HG03095 (cell line): Measurements from ENCODE around the gene LAMA3.

ENCODE experiments used
- ATAC-seq: cut with Tn5 transposase; IDR thresholded peaks from one replicate; pipeline ENCODE4 v1.9.1; 2021; ENCODE audit warnings: moderate library complexity; ENCODE audit not compliant: unreplicated experiment

LAMA3 gene

DNA sequence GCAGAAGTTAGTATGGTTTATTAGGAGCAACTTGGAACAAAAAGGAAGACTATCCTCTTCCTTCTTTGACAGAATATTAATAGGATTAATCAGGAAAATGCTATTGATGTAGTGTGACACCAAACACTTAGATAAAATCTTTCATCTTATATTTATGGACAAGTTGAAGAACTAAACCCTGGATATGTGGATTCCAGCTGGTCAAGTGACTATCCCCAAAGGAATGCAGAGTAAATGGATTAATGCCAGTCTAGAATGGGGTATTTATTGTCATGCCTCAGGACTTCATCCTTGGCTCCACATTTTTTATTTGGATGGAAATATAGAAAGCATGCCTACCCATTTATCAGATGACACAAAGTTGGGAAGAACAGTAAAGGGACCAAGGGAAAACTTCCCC is 201.3 kb downstream of the LAMA3 start:
- ATAC-seq, result no peak

DNA sequence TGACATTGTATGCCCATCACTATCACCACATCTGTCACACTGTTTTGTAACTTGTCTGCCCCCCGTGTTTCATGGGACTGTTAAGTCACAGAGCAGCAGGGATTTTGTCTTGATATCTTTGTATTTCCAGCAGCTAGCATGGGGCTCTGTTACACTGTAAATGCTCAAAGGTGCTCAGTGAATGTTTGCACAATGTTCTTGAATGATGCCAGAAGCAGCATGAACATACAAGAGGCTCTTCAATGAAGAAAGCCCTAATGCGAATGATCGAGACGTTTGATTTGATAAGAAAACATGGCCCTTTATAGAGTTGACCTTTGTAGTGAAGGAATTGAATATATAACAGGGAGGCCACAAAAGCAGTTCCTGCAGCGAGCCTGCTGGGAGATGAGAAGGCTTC is 204.4 kb downstream of the LAMA3 start:
- ATAC-seq, result no peak

DNA sequence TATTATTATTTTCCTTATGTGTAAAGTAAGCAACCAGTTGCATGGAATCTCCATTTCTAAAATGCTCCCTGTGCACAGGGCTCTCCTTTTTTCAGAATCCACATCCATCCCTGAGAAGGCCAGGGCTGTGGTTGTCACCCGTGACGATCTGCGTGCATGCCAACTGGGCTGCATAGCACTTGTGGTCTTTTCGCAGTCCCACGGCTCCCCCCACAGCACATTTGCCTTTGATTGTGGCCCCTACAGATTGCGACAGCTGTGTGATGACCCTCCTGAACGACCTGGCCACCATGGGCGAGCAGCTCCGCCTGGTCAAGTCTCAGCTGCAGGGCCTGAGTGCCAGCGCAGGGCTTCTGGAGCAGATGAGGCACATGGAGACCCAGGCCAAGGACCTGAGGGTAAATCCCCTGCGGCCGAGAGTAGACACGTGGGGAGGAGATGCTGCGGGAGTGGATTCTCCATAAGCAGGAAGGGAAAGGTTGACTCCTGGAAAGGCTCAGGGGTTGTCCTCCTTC is 205.5 kb downstream of the LAMA3 start:
- ATAC-seq, result no peak

DNA sequence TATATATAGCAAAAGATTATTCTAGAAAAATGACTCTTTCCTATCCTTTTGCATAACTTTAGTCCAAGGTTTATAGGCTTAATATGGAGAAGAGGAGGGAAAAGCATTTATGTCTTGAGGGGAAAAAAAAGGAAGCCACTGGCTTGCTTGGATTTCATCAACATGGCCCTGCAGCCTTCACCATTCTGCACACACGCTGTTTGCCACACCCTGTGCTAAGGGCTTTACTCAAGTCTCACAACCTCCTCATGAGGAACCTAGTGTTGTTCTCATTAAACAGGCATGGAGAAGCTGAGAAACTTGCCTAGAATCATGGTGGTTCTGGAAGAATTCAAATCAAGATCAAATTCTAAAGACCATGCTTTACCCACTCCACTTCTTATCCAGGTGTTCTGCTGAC is 208.0 kb downstream of the LAMA3 start:
- ATAC-seq, result no peak

DNA sequence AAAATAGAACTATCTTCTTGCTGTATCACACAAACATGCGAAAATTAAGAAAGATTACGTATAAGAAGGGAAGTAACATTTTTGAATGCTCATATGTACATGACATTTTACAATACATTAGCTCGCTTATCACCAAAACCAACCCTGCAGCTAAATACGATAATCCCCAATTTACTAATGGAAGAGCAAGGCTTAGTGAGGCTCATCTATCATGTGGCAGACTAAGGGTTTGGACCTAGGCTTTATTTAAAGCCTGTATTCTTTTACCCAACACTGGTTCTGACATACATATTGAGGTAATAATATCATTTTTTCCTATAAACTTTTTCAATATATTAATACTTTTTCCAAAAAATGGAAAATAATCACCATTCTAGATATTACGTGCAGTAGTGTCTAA is 208.5 kb downstream of the LAMA3 start:
- no peak for ATAC-seq

DNA sequence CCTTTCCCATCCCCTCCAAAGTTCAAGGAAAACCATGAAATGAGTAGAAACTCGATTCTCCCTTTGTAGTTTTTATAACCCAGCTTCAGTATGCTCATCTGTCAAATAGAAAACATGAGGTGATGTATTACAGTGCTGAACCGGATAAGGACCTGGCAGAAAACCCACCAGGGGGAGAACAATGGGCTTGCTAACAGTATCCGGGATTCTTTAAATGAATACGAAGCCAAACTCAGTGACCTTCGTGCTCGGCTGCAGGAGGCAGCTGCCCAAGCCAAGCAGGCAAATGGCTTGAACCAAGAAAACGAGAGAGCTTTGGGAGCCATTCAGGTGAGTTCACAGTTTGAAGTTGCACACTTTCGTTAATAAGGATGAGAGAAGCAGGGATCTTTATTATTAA is 211.7 kb downstream of the LAMA3 start:
- no peak for ATAC-seq

DNA sequence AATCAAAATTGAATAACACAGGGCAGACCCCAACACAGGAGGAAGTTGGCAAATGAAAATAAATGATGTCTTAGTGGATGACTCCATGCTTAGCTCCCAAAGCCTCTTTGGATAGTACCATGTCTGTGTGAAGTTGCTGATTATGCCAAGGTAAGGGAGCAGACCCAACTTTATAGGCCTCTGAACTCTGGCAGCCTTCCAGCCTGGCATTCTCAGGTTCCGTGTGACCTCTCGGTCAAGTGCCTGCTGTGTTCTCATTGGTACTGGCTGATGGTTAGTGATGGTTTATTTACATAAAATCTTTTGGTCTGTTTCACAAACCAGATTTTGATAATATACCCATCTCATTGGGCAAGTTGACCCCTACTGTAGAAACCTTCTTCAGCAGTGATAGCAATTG is 213.1 kb downstream of the LAMA3 start:
- no peak for ATAC-seq

DNA sequence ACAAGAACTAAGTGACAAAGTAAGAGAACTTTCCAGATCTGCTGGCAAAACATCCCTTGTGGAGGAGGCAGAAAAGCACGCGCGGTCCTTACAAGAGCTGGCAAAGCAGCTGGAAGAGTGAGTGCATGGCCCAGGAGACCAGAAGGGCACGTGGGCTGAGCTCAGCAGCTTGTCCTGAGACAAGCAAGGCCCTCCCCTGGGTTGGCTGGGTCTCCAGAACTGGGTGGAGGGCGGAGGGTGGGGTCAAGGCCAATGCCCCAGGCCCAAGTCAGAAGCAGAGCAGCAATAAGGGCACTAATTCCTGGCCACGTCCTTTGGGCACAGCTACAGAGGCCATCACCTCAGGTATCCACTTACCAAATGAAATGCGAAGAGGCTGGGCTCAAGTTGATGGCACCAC is 214.7 kb downstream of the LAMA3 start:
- no peak for ATAC-seq

DNA sequence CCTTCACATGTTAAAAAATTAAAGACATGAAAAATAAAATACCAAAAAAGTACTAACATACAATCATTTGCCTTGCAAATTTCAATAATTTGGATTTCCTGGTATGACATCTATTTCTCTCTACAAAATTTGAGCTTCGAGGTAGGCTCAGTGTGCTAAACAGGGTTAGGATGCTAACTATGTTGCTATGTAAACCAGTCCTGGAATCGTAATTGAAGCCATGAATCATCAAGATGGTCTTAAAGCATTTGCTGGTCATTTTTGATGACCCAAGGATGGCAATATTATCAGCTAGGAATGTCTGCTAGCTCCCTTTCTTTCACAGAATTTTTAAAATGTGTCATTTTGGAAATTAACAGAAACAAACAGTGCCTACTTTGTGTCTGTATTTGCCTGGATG is 217.4 kb downstream of the LAMA3 start:
- no peak for ATAC-seq

DNA sequence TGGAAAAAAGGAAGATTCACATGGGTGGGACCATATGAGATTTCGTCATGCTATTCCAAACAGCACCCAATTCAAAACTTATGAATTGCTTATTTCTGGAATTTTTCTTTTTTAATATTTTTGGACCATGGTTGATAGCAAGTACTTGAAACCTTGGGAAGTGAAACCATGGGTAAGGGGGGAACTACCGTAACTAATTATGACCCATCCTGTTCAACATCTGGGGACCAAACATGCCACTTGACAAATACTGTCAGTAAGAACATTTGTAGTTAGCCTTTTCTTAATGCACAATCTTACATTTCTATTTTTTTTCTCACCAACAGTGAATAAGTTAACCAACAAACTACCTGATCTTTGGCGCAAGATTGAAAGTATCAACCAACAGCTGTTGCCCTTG is 219.6 kb downstream of the LAMA3 start:
- ATAC-seq, result no peak

DNA sequence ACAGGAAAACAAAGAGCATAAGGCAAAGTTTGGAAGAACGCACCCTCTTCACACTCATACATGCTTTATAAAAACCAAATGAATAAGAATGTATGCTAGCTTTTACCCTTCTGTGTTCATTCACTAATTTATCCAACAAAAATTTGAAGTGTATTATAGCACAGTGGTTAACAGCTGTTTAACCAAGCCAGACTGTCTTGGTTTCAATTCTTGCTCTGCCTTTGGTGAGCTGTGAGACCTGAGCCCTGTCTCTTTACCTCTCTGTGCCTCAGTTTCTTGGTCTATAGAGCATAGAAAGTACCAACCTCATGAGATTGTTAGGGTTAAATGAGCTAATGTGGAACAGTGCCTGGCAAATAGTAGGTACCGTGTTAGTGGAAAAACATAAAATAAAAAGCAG is 220.8 kb downstream of the LAMA3 start:
- no peak for ATAC-seq

DNA sequence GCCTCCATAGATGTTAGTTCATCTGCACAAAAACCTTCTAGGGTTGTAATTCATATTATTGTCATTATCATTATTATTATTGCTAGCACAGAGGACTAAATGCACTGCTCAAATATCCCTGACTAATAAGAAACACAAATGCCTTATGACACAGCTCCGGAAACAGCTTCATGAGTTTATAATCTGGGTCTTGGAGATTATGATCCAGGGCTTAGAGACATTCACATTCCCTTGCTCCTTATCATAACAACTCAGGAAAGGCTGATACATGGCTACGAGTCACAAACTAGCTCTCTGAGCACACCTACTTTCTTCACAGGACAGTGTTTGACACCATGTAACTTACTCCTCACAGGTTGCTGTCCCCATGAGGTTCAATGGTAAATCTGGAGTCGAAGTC is 223.1 kb downstream of the LAMA3 start:
- no peak for ATAC-seq

DNA sequence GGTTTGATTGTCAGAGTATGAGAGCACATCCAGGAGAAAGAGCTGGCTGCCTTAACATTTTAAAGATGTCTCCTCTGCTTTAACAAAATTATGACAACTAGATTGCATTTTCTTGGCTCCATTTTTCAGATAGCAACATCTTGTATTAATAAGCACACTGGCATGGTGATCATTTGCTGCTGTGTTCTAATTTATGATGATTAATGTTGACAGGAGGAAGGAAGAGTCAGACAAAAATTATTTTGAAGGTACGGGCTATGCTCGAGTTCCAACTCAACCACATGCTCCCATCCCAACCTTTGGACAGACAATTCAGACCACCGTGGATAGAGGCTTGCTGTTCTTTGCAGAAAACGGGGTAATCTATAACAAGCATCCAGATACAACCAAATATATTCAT is 227.1 kb downstream of the LAMA3 start:
- ATAC-seq, result no peak

DNA sequence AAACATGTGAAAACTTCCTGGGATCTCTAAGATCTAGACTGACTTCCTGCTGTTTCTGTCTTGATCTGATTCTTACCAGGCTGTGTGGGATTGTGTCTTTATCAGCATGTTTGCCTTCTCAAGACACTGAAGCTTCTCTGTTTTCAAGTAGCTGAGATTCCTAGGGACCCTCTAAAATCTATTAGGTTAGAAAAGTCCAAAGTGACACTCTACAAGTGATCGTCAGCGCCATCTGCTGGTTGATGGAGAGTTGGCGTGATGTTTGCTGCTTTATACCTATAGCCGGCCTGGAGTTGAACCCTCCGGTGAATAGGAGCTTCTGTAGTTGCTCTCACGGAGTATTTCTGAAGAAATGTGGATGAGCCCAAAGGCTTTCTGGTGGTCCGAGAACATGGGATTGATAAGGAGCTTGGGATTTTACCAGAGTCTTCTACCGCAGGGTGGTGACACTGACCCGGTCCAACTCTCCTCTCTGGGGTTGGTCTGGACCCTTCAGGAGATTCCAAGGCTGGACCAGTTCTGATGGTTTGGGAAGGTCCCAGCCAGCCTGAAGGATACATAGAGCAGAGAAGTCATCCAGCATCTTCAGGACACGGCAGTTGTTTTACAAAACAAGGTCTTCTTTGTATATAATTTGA is 229.3 kb downstream of the LAMA3 start:
- peak; percentile 63 for ATAC-seq

DNA sequence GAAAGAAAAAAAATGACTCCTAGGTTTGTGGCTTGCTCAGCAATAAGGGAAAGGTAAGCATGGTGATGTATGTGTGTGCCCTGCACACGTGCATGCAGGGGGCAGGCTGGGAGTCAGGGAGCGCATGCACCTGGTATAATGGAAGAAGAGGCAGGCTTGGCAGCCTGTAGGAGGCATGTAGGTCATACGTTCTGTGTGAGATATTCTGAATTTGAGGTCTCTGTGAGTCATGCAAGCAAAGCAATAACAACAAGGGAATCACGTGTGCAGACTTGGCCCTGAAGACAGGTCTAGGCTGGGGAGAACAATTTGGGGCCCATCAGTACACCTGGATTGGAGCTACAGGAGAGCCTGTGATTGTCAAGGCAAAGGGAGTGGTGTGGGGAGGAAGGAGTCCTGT is 230.8 kb downstream of the LAMA3 start:
- ATAC-seq, result no peak

DNA sequence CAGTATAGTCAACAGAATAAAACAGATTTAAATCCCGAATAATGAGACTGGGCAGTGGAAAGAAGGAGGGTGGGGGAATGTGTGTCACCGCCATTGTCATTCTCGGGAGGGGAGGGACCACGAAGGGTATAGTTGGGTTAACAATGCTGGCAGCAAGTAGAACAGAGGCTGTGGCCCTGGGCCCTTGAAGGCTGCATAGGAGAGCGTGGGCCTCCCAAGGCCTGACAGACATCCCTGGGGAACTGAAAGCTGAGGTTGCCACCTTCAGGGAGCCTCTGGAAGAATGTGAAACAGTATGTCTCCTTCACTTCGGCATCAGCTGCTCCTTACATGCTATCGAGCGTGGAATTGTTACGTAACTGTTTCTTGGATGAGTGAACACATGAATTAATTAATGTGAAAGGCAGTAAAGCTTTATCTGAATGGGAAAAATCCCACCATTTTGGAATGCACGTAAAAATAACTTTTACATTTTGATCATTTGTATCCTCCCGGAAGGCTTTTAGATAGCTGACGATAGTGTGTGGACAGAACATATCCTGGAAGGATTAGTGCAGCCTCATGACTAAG is 232.5 kb downstream of the LAMA3 start:
- ATAC-seq, result no peak

DNA sequence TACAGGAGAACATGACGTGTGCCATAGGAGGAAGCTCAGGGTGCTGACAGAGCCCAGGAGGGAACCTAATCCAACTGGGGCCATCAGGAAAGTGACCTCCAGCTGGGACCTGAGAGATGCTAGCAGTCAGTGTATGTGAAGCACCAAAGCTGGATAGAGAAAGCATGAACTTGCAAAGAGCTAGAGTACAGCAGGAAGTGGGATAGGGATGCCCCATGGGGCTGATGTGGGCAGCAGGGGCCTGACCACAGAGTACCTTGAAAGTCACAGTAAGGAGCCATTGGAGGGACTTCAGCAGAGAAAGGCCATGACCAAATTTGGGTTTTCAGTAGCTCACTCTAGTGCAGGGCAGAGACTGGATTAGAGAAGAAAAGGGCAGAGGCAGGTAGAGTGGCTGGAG is 233.7 kb downstream of the LAMA3 start:
- ATAC-seq, result no peak

DNA sequence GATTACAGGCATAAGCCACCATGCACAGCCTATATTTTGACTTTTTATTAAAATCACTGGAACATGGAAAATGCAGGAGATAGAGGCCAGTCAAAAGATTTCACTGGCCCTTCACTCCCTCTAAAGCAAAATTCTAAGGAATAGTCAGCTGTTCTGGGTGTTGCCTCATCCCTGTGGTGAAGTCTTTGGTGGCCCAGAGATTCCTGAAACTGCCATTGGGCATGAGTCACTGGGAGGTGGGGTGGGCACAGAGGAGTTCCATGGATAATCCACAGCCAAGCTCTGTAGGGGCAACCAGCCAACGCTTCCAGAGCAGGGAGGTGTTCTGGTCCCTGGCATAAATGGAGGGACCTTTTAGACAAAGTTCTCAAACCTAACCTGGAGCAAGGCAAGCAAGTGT is 235.6 kb downstream of the LAMA3 start:
- ATAC-seq, result no peak

DNA sequence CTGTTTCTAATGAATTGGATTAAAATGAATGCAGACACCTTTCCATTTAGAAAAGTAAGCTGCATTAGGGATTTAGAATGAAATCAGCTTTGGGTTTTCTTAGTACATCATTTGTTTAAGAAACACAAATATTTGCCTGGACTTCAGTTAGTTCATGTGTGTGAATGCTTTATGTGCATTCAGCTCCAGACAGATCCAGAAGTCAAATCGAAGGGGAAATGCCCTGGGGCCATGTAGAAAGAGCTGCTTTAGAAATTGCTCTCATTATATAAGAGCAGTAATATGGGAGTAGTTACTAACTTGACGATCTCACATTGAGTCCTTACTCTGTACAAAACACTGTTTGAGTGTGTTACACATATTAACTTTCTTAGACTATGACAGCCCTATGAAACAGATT is 237.3 kb downstream of the LAMA3 start:
- no peak for ATAC-seq

DNA sequence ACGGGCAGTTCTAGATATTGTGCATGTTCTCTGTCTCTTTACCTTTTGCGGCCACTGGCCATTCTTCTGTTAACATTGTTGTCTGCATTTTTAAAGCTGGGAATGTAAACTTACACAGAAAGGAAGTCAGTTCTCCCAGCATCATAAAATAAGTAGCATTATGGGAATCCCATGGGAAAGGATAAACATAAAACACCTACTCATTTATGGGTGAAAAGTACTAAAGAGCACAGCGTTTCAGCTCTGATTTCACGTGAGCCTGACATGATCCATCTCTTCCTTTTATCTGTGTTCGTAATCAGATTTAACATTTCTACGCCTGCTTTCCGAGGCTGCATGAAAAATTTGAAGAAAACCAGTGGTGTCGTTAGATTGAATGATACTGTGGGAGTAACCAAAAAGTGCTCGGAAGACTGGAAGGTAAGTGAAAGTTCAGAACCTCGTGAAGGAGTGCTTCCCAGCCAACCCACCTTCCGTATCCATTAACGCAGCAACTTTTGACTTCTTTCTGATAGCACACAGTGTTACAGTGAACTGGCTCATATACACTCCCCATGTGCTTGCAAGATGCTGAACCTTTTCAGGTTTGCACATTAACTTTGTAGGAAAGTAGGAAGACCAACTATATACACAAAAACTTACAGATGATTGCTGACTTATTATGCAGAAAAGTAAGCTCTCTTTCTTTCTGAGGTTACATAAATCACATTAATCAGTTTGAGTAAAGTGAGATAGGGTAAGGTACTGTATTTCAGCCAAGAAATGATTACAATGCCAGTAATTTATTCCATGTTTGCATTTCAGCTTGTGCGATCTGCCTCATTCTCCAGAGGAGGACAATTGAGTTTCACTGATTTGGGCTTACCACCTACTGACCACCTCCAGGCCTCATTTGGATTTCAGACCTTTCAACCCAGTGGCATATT is 238.8 kb downstream of the LAMA3 start:
- ATAC-seq, result no peak

DNA sequence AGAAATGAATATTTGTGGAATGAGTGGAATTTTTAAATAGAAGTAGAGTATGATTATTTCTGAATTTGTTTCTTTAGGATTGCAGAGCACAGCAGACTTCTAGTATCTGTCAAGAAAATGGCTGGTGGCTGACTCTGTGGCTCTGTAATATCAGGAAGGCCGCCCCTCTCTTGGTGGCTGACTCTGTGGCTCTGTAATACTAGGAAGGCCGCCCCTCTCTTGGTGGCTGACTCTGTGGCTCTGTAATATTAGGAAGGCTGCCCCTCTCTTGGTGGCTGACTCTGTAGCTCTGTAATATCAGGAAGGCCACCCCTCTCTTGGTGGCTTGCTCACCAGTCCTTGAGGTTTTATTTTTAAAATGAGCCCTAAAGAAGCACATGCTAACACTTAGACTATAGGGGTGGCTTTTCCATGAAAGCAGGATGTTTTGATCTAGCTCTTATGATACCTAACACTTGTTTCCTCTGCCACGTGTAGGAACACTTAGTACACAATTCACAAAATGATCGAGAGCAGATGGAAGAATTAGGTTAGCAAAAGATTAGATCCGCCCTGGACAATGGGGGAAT is 240.2 kb downstream of the LAMA3 start:
- no peak for ATAC-seq

DNA sequence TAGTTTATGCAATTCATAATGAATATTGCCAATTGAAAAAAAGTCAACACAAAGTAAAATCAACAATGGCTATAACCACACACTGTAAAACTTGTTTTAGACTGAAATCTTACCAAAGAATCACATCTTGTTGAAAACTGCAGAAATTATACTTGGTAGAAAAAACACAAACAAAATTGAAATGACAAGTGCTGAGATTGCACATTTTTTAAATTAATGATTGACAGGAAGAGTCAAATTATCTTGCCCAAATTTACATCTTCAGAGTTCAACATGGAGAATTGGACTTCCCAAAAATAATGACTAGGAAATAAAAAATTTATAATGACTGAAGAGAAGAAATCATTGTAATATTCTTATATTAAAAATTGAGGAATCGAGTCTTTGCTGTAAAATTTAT is 240.7 kb downstream of the LAMA3 start:
- no peak for ATAC-seq
